Stimulated activated CD8-positive, alpha-beta memory T cell treated with anti-CD3 and anti-CD28 coated beads, Interleukin-7, amount 100 ng/mL, for 1 hour (primary cell): Measurements from ENCODE around the gene NCEH1.
"Not testable (repeated sequence)": the region's sequence is repeated elsewhere in the genome, so short reads cannot be mapped to it uniquely, and the experiment has no call there.

Experiments used
- DNase-seq, 2 donors: peaks; one replicate each; pipeline ENCODE4 v3.0.0-alpha.2; 2020; ENCODE audit warnings: low read depth in 2 of 2

Gene NCEH1

DNA sequence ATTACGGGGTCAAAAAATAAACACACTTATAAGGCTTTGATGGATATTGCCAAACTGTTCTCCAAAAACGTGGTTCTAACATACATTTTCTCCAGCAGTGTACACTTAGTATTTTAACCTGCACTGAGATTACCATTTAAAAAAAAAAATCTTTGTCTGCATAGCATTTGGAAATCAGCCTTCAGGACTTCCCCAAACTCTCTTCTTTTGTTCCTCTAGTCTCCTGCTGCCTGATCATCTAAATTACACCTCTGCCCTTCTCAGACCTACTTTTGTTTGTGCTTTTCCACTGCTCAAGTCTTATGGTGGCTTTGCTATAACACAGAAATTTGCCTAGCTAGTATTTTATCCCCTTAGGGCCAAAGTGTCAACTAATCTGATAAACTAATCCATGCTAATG lies 3.8 kb downstream of the NCEH1 start:
- DNase-seq: no peak

DNA sequence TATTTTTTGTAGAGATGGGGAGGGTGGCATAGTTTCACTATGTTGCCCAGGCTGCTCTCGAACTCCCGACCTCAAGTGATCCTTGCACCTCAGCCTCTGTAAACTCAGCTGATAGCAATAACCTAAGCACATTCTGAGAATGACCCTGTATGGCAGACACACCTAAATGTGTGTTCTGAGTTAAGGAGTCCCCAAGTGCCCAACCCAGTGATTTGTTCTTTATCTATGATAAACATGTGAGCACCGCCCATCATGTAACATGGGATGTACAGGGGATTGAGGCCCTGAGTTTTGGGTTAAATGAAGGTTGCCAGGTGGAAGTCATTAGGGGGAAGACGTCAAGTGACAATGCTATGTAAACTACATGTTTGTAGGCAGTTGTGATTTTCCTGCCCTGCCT lies 5.7 kb downstream of the NCEH1 start:
- no peak for DNase-seq

GRCh38 chr3:172704001-172704400 lies 6.9 kb downstream of the NCEH1 start:
- no peak for DNase-seq

DNA sequence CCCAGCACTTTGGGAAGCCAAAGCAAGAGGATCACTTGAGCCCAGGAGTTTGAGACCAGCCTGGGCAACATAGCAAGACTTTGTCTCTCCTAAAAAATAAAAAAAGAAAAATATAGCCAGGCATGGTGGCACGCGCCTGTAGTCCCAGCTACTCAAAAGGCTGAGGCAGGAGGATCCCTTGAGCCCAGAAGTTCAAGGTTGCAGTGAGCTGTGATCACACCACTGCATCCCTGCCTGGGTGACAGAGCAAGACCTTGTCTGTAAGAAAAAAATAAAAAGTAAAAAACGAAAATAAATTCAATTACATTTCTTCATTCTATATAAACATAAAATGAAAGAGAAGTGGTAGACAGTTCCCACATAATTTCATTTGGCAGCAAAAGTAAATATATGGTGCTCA lies 8.1 kb downstream of the NCEH1 start:
- DNase-seq: not testable (repeated sequence)

DNA sequence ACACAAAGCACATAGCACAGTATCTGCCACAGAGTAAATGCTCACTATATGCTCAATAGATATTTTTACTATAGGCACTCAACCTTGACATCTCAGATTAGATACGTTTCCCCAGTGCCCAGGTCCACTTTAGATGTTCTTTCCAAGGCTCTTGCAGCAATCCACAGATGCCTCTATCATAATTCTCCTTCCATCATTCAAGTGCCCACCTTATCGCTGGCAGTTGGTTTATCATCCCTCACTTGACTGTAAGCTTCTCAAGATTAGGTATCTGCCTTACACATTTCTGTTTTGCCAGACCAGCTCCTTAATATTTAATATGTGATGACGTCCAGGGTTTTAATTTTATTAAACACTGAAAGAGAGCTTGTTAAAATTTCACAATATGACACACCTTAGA lies 8.6 kb downstream of the NCEH1 start:
- no peak for DNase-seq

DNA sequence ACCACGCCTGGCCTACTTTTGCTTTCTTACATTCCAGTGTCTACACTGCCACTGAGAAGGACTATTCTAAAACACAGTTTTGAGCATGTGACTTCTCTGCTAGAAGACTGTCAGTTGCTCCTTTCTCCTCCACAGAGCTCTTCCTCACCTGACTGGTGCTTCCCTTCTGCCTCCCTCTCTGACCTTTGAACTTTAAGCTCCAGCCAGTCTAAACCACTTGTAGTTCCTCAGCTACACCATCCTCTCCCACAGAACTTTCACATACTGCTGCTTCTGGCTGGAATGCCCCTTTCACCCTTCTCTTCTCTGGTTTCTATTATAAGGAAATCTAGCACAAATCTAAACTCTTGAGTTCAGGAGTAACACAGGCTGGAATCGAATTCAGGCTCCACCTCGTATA lies 9.1 kb downstream of the NCEH1 start:
- DNase-seq: no peak

GRCh38 chr3:172700936-172701455 lies 9.9 kb downstream of the NCEH1 start:
- DNase-seq: no peak

DNA sequence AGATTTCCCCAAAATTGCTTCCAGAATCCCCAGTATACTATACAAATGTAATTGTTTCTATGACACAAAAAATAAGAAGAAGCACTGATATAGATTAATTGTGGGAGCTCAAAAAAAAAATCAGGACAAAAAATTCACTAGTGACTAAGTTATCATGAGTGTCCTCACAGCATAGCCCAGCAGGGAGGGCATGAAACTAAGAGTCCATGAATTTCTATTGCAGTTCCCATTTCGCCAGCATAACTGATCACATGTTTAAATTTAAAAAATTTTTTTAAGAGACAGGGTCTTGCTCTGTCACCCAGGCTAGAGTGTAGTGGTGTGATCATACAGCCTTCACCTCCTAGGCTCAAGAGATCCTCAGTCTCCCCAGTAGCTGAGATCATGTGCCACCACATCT lies 10.6 kb downstream of the NCEH1 start:
- DNase-seq: no peak

DNA sequence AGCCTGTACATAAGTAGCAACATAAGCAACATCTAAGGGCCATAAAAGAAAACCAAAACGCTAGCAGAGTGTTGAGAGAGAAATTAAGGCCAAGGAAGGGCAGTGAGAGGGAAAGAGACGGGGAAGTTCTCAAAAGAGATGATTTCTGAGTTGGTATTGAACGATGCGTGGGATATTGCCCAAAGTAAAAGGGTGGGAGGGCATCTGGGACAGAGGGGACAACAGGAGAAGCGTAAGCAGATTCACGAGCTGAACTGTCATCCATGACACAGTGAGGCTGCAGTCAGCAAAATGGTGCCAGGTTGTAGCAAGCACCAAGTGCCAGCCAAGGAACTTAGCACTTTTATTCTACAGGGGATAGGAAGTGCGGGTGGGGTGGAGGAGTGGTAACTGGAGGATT lies 11.8 kb downstream of the NCEH1 start:
- no peak for DNase-seq

- no peak for DNase-seq
These were observed 12.2 kb downstream of the NCEH1 start for GRCh38 chr3:172698631-172699030.

DNA sequence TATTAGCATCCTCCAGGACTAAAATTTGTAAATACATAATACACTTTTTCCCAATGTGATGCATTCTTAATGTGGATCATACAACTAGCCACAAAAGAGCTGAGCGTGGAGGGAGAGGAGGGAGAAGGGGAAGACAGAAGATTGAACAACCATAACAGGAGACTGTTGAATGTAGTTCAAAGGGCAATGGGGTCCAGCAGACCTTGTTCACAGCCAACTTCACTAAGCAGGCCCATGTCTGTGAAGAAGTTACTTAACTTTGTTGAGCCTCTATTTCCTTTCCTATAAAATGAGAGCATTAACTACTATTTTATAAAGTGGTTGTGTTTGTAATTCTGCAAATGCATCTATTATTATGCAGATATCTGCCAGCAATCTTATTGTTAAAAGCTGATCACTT lies 13.3 kb downstream of the NCEH1 start:
- no peak for DNase-seq

DNA sequence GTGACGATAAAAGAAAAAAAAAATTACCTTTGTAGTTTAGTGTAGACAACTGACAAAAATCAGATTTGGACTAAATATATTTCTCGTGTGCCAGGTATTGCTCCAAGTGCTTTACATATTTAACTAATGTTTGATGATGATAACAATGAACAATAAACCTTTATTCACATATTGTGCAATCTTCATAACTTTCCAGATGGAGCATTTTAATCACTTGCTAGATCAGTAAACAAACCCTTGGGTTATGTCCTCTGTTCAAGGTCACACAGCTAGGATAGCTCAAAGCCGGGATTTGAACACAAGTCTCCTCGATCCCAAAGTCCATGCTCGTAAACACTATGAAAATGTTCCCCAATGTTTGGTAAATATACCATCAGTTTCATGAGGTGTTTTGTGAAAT lies 14.5 kb downstream of the NCEH1 start:
- no peak for DNase-seq

DNA sequence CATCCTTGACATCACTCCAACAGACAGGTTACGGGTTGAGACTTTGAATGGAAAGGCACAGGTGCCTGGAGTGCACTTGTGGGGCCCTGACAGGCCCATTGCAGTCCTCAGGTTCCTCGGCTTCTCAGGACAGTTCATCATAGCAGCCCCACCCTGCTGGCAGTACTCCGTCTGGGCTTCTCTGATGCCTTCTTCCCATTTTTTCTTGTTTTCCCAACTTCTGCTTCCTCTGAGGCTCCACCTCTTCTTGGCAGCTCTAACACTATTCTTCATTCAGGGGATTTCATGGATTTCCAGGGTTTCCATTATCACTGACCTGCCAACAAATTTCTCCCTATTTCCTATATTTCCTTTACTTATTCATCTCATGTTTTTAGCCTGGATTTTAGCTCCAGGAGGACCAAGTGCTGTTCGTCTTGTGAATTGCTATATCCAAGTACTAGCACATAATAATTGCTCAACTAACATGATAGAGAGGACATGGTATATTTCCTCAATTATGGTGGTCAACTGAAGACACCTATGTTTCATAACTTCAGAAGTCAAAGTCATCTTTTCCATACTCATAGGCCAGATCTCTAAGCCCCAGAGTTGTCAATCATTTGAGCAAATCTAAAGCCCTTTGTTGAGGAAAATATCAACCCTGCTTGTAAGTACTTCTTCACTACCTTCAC lies 16.2 kb downstream of the NCEH1 start:
- DNase-seq: no peak

GRCh38 chr3:172692751-172693338 lies 18.0 kb downstream of the NCEH1 start:
- no peak for DNase-seq

GRCh38 chr3:172690936-172691335 lies 19.9 kb downstream of the NCEH1 start:
- DNase-seq: no peak

- DNase-seq: no peak
These were observed 22.3 kb downstream of the NCEH1 start for GRCh38 chr3:172688588-172688987.

GRCh38 chr3:172687501-172687900 lies 23.4 kb downstream of the NCEH1 start:
- DNase-seq: no peak

DNA sequence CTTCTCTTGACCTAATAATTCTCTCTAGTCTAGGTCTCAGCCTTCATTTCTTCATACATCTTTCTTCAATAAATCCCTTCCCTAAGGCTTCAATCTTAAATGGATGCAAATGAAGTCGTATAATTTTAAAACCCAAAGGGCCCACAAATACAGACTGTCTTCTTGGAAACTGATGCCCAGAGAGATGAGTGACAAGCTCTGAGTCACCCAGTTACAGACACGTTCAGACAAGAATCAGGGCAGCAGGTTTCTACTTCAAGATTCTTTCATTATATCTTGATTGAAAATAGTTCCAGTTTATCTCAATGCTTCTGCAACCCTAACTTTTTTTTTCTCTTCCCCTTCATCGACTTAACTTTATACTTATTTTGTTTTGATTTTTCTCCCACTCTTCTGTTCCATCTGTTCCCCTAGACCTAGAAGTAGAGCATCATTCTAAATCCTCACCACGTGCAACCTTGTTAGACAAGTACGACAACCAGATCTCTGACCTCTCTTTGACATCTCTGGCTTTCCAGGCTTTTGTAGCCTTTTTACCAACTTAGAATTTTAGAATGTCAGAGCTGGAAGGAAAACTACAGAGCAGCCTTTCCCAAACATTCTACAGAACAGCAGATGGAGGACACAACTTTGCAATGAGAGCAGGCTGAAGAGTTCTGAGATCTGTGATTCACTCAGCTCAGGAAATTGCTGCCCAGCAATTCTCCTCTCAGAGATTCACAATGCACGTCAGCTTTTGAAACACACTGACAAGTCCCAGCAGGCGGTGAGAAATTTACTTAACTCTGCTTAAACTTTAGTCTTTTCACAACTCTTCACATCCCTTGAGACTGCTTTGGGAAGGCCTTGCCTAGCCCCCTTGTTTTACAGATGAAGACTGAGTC lies 25.3 kb downstream of the NCEH1 start:
- no peak for DNase-seq

GRCh38 chr3:172680684-172681083 lies 30.2 kb downstream of the NCEH1 start:
- DNase-seq: no peak

DNA sequence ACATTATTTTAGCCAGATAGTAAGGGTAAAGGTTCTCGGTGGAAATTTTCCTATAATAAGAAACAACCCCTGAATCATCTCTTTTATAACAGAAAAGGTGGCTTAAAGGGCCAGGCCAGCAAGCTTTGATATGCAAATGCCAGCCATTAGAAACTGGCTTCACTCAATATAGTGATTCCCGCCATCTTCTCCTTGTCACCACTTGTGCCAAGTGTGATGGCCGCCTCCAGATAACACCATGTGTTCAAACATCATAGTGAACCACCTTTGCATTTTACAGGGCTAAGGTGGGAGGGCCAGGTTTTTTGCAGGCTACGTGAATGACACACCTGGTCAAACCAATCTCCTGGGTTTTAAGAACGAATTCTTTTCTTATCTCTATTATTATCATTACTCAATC lies 31.3 kb downstream of the NCEH1 start:
- DNase-seq: no peak

GRCh38 chr3:172678068-172678467 lies 32.8 kb downstream of the NCEH1 start:
- DNase-seq: no peak

DNA sequence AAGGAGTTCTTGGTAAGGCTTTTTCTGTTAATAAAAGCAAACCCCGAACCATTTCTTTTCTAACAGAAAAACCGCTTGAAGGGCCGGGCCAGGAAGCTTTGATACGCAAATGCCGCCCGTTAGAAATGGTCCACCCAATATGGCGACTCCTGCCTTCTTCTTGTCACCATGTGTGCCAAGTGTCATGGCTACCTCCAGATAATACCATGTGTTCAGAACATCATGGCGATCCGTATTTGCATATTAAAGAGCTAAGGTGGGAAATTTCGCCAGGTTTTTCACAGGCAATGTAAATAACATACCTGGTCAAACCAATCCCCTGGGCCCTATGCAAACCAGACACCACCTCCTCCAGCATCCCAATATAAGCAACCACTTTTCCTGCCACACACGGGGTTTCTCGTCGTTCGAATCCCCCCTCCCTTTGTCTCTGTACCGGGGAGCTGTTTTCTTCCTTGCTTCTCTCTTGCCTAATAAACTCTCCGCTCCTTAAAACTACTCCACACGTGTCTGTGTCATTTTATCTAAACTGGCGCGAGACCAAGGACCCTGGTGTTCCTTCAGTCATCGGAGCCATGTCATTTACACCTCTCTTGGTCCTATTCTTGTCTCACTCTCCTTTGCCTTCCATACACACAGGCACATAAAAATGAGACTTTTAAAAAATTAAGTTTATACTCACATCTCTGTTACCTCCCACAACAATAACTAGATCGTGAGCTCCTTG lies 34.5 kb downstream of the NCEH1 start:
- DNase-seq: no peak
